NCI-H2227 treated with DMSO at 0.1 percent for 48 hours (cell line): Measurements from ENCODE around the gene MDFIC.

Experiments used
- DNase-seq: peaks from one replicate; lab custom pipeline; 2025; lab: John Stamatoyannopoulos, UW

MDFIC gene

GRCh38 chr7:114997487-114998404, 75.9 kb downstream of the MDFIC start:
- no peak for DNase-seq

DNA sequence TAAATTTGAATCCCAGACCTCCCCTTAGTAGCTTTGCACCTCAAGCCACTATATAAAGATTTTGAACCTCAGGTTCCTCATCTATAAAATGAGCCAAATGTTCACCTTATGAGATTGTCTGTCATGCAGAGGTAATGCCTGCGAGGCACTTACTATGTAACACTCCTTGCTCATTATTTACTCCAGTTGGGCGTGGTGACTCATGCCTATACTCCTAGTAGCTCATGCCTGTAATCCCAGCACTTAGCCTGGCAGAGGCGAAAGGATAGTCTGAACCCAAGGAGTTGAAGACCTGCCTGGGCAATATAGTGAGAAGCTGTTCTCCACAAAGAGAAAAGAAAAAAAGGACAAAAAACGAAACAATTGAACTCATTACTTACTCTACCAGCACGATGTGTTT, 82.2 kb downstream of the MDFIC start:
- no peak for DNase-seq

DNA sequence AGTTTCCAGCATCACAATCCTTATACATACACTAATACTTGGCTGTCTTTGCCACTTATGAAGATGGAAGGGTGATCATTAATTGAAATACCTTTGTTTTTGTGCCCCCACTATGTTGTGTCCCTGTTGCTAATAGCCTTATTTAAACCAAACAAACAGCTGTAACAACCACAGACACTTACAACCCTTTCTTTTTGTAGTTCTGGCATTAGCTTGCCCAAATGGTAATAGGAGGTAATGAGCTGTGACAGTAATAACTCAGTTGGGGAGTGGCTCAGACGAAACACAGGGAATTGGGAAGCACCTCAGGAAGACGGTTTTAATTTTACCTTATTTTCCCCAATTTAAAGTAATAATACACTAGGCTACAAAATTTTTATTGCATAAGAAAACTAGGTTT, 83.4 kb downstream of the MDFIC start:
- DNase-seq, result no peak

DNA sequence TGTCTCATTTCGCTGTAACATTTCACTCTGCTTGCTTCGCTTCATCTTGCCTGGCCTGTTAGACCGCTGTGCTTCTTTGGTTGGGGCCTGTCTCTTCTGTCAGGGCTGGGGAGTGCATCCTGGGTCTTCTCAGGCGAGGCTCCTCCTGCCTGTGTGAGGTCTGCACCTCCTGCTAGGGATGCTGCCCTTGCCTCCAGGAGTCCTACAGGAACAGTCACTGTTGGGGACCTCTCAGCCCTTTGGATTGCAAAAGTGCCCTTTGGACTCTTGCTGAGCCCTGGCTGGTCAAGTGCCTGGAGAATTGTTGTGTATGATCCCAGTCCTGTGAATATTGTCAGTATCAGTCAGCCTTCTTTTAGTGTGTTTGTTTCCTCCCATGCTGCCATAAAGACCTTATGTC, 84.1 kb downstream of the MDFIC start:
- DNase-seq, result no peak

- no peak for DNase-seq
Measured at GRCh38 chr7:115007751-115008150, 85.9 kb downstream of the MDFIC start.

- no peak for DNase-seq
Measured at GRCh38 chr7:115008465-115009114, 86.7 kb downstream of the MDFIC start.

DNA sequence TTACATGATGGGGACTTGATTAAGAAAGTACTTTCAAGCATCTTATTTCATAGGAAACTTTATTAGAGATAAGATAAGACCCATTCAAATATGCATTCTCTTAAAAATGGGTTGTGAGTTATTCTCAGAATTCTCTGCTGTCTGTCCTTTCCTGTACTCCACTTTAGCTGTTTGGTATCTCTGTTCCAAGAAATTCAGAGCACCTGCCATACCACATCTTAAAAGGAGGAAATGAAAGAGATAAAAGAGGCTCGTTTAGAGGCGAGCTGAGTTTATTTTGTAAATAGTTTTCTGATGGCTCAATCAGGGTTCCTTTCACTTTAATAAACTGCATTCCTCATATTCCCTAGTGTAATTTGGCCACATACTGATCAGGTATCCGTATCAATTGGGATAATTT, 87.2 kb downstream of the MDFIC start:
- DNase-seq, result no peak

GRCh38 chr7:115009736-115010440, 88.0 kb downstream of the MDFIC start:
- no peak for DNase-seq

- DNase-seq, result no peak
Measured at GRCh38 chr7:115010441-115010820, 88.5 kb downstream of the MDFIC start.

DNA sequence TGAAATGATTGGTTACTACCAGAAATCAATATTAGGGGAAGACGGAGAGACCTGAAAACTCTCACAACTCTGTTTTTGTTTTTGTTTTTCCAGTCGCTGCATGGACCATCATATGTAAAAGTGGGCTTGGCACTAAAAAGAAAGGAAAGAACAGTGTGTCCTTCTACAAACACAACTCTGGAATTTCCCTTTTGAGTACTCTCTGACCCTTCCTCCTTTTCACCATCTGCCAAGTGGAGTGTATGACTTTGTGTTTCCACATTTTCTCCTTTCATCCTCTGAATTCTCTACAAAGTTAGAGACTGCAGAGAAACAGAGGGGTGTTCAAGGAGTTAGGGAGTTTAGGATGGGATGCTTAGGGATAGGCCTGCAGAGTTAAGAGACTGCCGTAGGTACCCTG, 92.0 kb downstream of the MDFIC start:
- no peak for DNase-seq

DNA sequence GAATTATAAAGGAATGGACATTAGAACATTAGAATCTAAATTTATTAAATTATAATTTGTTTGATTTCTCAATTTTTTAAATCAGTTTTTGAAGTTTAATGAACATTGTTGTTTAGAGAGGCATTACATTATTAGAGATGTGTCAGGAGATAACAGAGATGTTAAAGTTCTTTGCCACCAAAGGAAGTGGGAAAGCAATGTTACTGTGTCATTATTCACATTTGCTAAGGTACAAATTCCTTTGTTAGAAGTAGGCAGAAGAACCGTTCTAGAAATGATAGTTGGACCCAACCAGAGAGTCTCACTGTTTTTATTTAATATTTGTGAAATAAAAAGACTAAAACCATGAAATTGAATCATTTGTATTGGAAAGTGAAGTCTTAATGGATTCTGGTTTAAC, 92.9 kb downstream of the MDFIC start:
- no peak for DNase-seq

- no peak for DNase-seq
Measured at GRCh38 chr7:115015619-115016018, 93.7 kb downstream of the MDFIC start.

DNA sequence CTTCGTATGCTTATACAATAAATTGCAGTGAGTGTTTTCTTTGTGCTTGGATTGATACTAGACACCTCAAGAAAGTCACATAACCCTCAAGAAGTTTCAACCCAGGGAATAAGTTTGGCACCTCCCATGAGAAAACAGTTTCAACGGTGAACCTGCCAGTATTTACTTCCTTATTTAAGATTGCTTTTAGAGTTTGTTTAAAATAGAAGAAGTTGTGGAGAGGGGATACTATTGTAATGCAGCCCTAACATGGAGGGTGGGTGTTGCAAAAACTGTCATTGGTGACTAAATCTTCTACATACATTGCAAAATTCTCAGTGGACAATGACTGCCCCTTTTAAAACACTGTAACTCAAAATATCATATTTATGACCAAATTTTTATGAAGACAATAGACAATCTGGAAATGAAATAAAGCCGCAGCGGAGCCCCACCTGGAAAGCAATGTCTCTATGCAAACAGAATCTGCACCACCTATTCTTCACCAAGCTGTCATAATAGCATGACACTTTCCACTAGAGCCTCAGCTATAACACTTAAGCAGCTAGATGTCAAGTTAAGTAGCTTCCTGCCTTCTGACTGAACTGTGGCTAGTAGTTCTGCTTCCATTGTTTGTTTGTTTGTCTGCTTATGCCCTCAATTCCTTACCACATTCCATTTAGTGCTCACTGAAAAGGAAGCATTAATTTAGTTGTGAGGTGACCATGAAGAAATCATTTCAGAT, 98.2 kb downstream of the MDFIC start:
- DNase-seq, result no peak

DNA sequence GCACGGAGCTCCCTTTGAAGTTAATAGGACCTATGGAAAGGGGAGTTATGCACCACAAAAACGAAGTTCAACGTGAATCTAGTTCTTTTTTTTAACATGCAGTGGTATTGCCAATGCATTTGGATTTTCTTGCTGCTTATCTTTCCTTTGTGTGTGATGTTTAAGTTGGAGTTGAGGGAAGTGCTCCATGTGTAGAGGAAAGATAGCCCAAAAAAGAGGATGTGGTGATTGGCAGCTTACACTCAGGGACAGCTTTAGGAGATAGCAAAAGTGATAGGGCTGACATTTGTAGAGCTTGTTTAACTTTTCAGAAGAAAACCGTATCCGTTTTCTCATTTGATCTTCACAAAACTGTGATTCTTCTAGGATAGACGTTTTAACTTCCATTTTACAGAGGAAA, 101.3 kb downstream of the MDFIC start:
- no peak for DNase-seq

DNA sequence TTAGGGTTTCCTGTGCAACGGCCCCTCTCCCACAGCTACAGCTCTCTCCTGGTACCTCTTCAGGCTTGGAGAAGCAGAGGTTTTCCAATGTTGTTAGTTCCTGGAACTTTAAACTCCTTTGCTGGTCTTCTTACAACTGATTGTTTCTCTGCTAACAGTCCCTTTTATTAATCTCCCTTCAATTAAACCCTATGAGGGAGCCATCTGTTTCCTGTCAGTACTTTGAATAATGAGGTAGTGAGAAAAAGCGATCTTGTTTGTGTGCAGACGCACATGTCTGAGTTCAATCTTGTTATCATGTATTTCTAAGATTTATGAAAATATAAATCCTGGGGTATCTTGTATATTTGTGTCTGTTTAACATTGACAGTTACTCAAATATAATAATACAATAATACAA, 102.4 kb downstream of the MDFIC start:
- DNase-seq, result no peak

DNA sequence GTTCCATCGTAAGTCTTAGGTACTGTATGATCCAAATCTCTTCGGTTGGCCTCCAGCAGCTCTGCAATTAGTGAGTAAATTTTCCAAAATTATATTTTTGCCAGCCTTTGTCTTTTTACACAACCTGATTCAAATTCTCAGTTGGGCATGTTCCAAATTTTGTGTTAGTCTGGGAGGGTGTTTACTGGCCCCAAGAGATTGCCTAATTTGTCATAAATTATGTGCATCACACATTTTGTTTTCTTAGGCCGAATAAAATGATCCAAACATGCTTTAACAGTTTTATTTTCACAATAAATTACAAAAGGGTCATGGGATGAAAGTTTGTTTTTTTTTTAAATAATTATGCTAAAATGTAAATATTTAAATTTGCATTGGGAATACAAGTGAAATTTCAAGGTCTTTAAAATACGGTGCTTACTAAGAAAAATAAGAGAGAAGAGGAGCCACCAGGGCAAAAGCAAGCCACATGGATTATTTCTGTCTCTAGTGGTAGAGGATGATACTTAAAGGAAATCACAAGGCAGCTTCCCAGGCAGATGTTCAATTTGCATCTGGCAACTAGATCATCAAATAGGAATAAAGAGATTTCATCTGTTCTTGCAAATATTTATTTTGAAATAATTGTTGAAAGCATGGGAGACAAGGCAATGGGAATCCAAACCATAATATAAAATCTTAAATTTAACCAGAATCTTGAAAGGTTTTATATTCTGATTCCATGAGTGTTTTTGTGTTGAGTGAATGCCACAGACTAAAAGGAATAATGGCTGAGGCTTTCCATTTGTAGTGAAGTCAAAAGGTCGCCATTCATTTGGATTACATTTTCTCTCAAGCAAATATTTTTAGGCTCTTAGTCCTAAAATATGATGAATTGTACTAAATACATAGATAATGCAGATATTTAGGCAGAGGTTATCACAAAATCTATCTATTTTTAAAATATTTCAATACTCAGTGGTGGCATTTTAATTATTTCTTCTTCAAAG, 111.1 kb downstream of the MDFIC start:
- DNase-seq, result no peak

- DNase-seq, result no peak
Measured at GRCh38 chr7:115033917-115034459, 112.1 kb downstream of the MDFIC start.

GRCh38 chr7:115034515-115034914, 112.6 kb downstream of the MDFIC start:
- no peak for DNase-seq

DNA sequence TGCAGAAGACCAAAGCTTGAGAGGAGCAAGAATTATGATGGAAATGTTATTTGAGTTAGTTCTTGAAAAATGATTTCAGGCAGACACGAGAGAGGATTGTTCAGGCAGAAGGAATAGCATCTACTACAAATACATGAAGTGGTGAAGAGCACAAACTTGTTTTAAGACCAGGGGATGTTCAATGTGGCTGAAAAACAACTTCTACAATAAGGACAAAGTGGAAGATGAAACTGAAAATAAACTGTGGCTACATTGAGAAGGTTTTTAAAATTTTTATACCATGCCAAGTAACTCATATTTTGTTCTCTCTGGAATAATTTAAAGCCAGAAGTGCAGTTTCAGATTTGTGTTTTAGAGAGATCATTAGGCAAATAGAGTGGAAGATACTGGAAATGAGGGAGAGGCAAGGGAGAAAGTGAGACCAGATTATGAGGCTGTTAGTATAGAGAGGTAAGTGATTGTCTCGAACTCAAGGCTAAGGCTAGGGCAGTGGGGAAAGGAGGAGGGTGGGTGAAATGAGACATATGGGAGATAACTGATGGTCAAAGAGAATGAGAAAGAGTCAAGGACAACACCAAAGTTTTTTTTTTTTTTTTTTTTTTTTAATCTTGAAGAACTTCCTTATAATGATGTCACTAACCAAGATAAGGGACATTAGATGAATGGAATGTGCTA, 115.4 kb downstream of the MDFIC start:
- DNase-seq, result no peak

DNA sequence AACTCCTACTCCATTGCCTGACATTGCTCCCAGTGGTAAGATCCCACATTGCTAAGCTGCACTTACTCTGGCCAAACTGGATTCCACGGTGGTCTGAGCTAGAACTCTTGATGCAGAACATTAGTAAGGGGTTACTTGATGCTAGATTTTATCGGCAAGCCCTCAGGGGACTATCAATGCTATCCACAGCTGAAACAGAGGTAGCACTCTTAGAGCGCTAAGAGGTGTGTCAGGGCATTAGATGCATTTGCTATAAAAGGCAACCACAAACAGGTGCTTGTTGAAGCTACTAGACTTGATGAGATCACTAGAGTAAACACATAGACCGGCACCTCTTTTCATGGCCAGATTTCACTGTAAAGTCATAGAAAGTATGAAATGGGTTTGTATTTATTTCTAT, 116.3 kb downstream of the MDFIC start:
- DNase-seq, result no peak
